Dermis microvascular lymphatic vessel endothelial cell (primary cell): ENCODE data around the gene ARFGAP1. TPM values are rescaled to one million over a fixed set of nuclear protein-coding genes. Genes with fewer than 3 reads are reported as not detected.
"Not testable (repeated sequence)": the region's sequence is repeated elsewhere in the genome, so short reads cannot be mapped to it uniquely, and the experiment has no call there.

Source experiments
- DNase-seq, 2 donors: peaks; one replicate each; pipeline versions ENCODE4 v3.0.0 to v3.0.0-alpha.2; 2010; ENCODE audit warnings: low read depth in 2 of 2
- total RNA-seq: library from RNA; depleted of rRNA; stranded (reverse); fragments of >200 nt; gene quantifications from 2 replicates; pipeline ENCODE4 v1.2.1, GENCODE V29; 2014

Gene ARFGAP1
- total RNA-seq, 1 donor from 2014 or later, result 36.7 TPM

- DNase-seq, result no peak
Observed at GRCh38 chr20:63290136-63290676, 17.6 kb downstream of the ARFGAP1 start.

DNA sequence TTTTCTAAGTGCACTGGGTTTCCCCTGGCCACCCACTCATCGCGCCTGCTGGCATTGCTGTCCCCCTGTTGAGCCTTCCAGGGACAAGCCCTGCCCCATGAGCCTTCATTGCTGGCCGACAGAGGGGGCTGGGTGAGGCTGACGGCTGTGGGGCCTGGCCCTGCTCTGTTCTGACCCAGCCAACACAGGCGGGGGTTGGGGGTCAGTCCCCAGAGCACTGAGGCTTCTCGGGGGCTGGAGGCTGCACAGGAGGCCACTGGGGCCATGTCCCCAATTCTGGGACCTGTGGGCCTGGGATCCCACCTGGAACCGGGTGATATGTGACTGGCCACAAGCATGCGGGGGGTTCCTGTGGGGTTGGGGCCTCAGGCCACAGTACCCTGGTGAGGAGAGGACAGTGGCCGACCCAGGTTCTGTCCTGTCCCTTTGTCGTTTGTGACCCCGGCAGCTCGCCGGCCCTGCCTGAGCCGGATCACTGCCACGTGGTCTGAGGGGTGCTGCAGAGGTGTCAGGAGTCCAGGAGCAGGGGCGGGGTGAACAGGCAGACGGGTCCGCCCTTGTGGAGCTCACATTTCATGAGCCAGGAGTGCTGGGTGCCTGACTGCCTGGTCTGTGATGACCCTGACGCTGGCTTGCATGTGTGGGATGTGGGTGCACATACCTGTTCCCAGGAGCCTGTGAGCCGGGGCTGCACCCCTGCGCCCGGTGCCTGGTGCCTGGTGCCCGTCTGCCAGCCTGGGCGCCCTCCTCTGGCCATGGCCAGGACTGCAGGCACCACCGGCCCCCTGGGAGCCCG is 18.3 kb downstream of the ARFGAP1 start:
- DNase-seq, result peak in 1 of 2 donors; percentile 36

GRCh38 chr20:63291811-63292210 is 19.2 kb downstream of the ARFGAP1 start:
- DNase-seq, result no peak

DNA sequence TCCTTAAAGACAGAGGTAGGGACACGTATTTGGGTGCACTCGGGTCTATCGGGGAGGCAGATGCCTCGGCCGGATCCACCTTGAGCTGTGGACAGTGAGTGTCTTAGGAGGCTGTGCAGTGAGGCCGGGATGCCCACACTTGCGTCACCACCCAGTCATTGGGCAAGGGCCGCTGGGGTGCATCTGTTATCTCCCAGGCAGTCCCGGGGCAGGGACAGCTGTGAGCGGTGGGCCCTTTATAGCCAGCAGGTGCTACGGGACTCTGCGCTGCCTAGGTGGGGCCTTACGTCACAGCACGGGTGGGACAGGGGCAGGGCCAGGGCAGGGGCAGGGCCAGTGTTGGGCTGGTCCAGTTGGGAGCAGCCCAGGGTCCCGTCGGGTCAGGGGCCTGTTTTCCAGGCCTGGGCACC is 19.7 kb downstream of the ARFGAP1 start:
- no peak for DNase-seq

DNA sequence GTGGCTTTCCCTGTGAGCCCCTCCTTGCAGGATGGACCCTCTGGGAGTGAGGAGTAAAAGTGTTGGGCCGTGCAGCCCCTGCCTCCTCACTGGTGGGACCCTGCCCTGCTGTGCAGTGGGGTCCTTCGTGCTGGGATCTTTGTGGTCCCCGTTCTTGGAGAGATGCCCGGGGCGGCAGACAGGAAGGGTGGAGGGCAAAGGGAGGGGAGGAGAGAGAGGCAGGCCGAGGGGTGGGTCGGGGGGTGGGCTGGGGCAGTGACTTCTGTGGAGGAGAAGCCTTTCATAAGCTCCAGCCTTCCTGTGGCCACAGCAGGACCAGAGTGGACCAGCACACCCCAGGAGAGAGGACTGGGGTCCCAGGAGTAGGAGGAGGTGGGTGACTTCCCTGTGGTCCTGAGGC is 20.3 kb downstream of the ARFGAP1 start, which contains the start of gene COL20A1:
COL20A1 (plus strand) TSS at position 283 of the 400 bp plus-strand sequence. CDS start 1,922 bp downstream, outside the sequence.
- no peak for DNase-seq

DNA sequence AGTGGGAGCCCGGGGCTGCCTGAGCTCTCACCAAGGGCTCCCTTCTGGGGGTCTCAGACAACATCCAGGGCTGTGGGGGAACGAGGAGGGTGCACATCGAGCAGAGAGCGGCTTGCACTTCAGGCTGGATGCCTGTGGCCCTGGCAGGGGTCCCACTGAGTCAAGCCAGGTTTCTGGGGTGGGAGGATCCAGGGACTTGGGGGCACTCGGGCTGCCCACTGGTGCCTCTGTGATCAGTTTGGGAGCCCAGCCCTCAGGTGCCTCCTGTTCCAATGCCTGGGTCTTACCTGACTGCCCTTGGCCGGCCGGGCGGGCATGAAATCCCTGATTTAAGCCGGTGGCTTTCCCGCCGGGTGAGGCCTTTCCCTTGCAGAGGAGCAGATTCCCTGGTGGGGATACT is 20.8 kb downstream of the ARFGAP1 start:
- DNase-seq, result no peak

GRCh38 chr20:63293871-63294535 is 21.4 kb downstream of the ARFGAP1 start:
- DNase-seq, result no peak

DNA sequence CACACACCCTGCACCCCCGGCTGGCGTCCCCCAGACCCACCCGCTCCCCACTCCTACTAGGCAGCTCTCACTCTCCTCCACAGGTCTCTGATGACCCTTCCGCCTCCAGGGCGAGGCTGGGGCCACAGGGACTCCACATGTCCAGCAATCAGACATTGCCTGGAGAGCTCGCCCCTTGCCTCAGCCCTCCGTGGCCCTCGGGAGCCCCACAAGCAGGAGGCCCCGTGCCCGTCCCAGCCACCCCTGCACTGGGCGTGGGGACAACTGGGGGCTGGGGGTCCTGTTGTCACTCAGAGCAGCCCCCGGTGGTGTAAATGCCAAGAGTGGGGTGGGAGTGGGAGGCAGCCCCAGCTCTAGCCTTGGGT is 21.9 kb downstream of the ARFGAP1 start:
- DNase-seq, result no peak

GRCh38 chr20:63295018-63295417 is 22.4 kb downstream of the ARFGAP1 start:
- no peak for DNase-seq

DNA sequence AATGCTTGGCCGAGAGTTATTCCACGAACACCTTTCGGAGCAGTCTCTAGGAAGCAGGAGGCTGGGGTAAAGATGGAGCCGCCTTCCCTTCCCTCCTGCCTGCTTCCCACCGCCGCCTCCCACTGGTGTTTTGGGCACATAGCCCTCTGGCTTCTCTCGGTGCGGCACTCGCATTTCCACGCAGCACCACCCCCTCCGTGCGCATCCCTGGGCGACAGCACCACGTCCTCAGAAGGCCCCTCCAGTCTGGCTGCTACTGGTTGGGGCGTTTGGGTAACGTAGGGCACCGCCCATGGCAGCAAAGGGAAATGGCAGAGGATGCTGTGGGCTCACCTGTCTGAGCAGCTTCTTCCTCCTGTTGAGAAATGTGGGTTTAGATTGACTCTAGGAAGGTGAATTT is 22.8 kb downstream of the ARFGAP1 start:
- no peak for DNase-seq

DNA sequence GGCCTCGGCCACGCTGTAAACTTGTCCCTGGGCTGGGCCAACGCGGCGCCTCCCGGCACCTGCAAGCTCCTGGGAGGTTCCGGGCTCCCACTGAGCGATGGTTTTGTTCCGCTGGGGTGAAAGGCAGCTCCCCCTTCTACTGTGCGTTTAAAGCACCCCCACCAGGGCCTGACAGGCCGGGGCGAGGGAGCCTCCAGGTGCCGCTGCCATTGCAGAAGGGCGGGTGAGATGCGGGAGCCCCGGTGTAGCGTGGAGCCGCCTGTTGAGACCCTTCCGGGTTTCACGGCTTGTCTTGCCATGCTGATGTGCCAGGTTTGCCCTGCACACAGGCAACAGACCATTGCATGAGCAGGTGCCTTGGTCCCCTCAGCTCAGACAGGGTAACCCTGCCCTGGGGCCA is 23.2 kb downstream of the ARFGAP1 start:
- no peak for DNase-seq

- DNase-seq, result no peak
Observed at GRCh38 chr20:63296531-63297299, 24.1 kb downstream of the ARFGAP1 start.

DNA sequence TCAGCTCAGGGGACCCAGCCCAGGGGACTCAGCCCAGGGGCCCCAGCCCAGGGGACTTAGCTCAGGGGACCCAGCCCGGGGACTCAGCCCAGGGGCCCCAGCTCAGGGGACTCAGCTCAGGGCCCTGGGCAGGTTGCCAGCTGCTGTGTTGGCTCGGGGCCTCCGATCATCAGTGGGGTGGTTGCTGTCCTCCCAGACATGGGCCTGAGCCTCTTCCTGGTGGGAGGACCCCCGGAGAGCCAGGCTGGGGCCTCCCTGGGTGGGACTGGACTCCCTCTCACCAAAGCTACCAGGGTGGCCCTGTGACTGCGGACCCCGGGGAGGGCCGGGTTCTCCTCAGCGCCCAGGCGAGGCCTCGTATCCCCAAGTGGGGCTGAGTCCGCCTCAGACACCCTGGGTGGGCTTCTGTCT is 24.8 kb downstream of the ARFGAP1 start:
- no peak for DNase-seq

DNA sequence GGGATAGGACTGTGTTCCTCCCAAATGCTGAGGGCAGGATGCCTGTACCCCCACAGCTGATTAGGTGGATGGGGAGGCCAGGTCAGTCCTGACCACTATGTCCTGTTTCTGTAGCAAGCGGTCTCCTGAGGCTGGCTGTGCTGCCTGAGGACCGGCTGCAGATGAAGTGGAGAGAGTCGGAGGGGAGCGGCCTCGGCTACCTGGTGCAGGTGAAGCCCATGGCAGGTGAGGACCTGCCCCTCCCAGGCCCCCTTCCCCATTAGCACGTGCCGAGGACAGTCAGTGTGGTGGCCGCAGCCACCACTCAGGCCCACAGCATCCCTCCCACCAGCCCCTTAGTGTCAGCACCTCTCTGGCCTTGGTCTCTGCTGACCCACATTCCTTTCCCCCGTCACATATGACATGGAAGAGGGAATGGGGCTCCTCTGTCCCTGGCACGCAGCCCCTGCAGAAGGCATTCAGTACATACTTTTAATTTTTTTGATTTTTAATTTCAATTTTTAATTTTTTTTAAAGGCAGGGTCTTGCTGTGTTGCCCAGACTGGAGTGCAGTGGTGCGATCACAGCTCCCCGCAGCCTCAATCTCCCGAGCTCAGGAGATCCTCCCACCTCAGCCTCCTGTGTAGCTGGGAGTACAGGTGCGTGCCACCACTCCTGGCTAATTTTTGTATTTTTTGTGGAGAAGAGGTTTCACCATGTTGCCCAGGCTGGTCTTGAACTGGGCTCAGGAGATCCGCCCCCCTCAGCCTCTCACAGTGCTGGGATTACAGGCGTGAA is 25.4 kb downstream of the ARFGAP1 start:
- DNase-seq, result no peak

- no peak for DNase-seq
Observed at GRCh38 chr20:63298731-63299312, 26.2 kb downstream of the ARFGAP1 start.

- DNase-seq, result no peak
Observed at GRCh38 chr20:63301671-63302070, 29.1 kb downstream of the ARFGAP1 start.

GRCh38 chr20:63303095-63303666 is 30.6 kb downstream of the ARFGAP1 start:
- no peak for DNase-seq

GRCh38 chr20:63305393-63305792 is 32.8 kb downstream of the ARFGAP1 start:
- DNase-seq, result no peak

- DNase-seq, result not testable (repeated sequence)
Observed at GRCh38 chr20:63305933-63306672, 33.5 kb downstream of the ARFGAP1 start.
